D341Med (cell line): ENCODE results near the gene FOSB.
A peak's percentile ranks its signal among the peaks of the same experiment; 100 is the strongest.

ENCODE experiments used
- DNase-seq: peaks from one replicate; pipeline ENCODE4 v3.0.0; 2012; ENCODE audit warnings: low spot score

The FOSB gene

GRCh38 chr19:45442778-45443461, 24.9 kb upstream of the FOSB start:
- no peak for DNase-seq

GRCh38 chr19:45443462-45444317, 24.1 kb upstream of the FOSB start:
- DNase-seq: peak; percentile 90

GRCh38 chr19:45444318-45445041, 23.3 kb upstream of the FOSB start:
- peak; percentile 88 for DNase-seq

- no peak for DNase-seq
Observed at GRCh38 chr19:45445139-45445538, 22.7 kb upstream of the FOSB start.

- DNase-seq: no peak
Observed at GRCh38 chr19:45446295-45446694, 21.5 kb upstream of the FOSB start.

GRCh38 chr19:45446944-45447343, 20.9 kb upstream of the FOSB start:
- no peak for DNase-seq

GRCh38 chr19:45448425-45448756, 19.4 kb upstream of the FOSB start:
- no peak for DNase-seq

GRCh38 chr19:45448887-45449299, 18.9 kb upstream of the FOSB start:
- no peak for DNase-seq

GRCh38 chr19:45450012-45450333, 17.8 kb upstream of the FOSB start:
- DNase-seq: no peak

- no peak for DNase-seq
Observed at GRCh38 chr19:45451131-45451849, 16.5 kb upstream of the FOSB start.

GRCh38 chr19:45451850-45452387, 15.9 kb upstream of the FOSB start:
- no peak for DNase-seq

- DNase-seq: no peak
Observed at GRCh38 chr19:45455707-45456499, 11.9 kb upstream of the FOSB start.

GRCh38 chr19:45456500-45456815, 11.3 kb upstream of the FOSB start:
- no peak for DNase-seq

- DNase-seq: no peak
Observed at GRCh38 chr19:45457776-45458175, 10.0 kb upstream of the FOSB start.

GRCh38 chr19:45460807-45461347, 6.9 kb upstream of the FOSB start:
- peak; percentile 10 for DNase-seq

GRCh38 chr19:45462174-45462573, 5.6 kb upstream of the FOSB start:
- no peak for DNase-seq

- DNase-seq: no peak
Observed at GRCh38 chr19:45463241-45463640, 4.6 kb upstream of the FOSB start.

GRCh38 chr19:45464274-45464673, 3.5 kb upstream of the FOSB start:
- DNase-seq: no peak

GRCh38 chr19:45464852-45465441, 2.8 kb upstream of the FOSB start:
- DNase-seq: no peak

- peak; percentile 29 for DNase-seq
Observed at GRCh38 chr19:45467115-45467455, 711 bp upstream of the FOSB start.

GRCh38 chr19:45468159-45468651, 409 bp downstream of the FOSB start:
- DNase-seq: peak; percentile 22
